Neural cell (in vitro differentiated cells): ENCODE measurements around the gene UBE2I. TPM values are rescaled to one million over a fixed set of nuclear protein-coding genes. Genes with fewer than 3 reads are reported as not detected.

Experiments used
- H2AFZ ChIP-seq: fragments of 200-600, 300-800 bp; sonication (generic), shearing (Covaris generic); 2 replicates; pipeline ENCODE4 v1.6.0; 2014; ENCODE audit warnings: low read depth, mild to moderate bottlenecking, antibody characterized with exemption, low read length, moderate library complexity
- H3F3A ChIP-seq: fragments of 200-600 bp; shearing (Covaris generic); 2 replicates; pipeline ENCODE4 v1.6.1; 2016; ENCODE audit warnings: mild to moderate bottlenecking, moderate library complexity, mixed read lengths, antibody characterized with exemption, low read length; ENCODE audit not compliant: insufficient read depth, poor library complexity, severe bottlenecking
- H3K27ac ChIP-seq: fragments of 200-600, 300-800 bp; sonication (generic), shearing (Covaris generic); 2 replicates; pipeline ENCODE4 v1.5.1; 2014; ENCODE audit warnings: mild to moderate bottlenecking, low read length, moderate library complexity
- H3K27me3 ChIP-seq: fragments of 300-800, 200-600 bp; sonication (generic), shearing (Covaris generic); 2 replicates; pipeline ENCODE4 v1.6.0; 2014; ENCODE audit warnings: mild to moderate bottlenecking, low read depth, low read length, moderate library complexity; ENCODE audit not compliant: insufficient read depth
- H3K36me3 ChIP-seq: fragments of 300-800, 200-600 bp; sonication (generic), shearing (Covaris generic); 2 replicates; pipeline ENCODE4 v1.5.1; 2014; ENCODE audit warnings: mild to moderate bottlenecking, antibody characterized with exemption, low read length, moderate library complexity; ENCODE audit not compliant: insufficient read depth
- H3K4me2 ChIP-seq: fragments of 300-800, 200-600 bp; sonication (generic), shearing (Covaris generic); 2 replicates; pipeline ENCODE4 v1.6.0; 2014; ENCODE audit warnings: mild to moderate bottlenecking, low read length
- H3K4me3 ChIP-seq: fragments of 300-800, 200-600 bp; sonication (generic), shearing (Covaris generic); 2 replicates; pipeline ENCODE4 v1.5.1; 2014; ENCODE audit warnings: mild to moderate bottlenecking, low read length, moderate library complexity
- H3K79me2 ChIP-seq: fragments of 200-600 bp; shearing (Covaris generic); replicated peaks from 2 replicates; pipeline ENCODE4 v1.6.0; 2014; ENCODE audit warnings: mild to moderate bottlenecking, low read length, moderate library complexity; ENCODE audit not compliant: insufficient read depth
- H3K9ac ChIP-seq: fragments of 300-800, 200-600 bp; sonication (generic), shearing (Covaris generic); 2 replicates; pipeline ENCODE4 v1.6.1; 2016; ENCODE audit warnings: mild to moderate bottlenecking, low read length, mixed read lengths
- H3K9me2 ChIP-seq: fragments of 200-600 bp; shearing (Covaris generic); 2 replicates; pipeline ENCODE4 v1.6.1; 2016; ENCODE audit warnings: mild to moderate bottlenecking, low read length, mixed read lengths; ENCODE audit not compliant: insufficient read depth
- H3K9me3 ChIP-seq: fragments of 200-600, 300-800 bp; sonication (generic), shearing (Covaris generic); 2 replicates; pipeline ENCODE4 v1.6.1; 2016; ENCODE audit warnings: mild to moderate bottlenecking, mixed run types, low read length, moderate library complexity, mixed read lengths
- H4K20me1 ChIP-seq: fragments of 200-600 bp; shearing (Covaris generic); 2 replicates; pipeline ENCODE4 v1.6.1; 2016; ENCODE audit warnings: mild to moderate bottlenecking, mixed run types; ENCODE audit not compliant: insufficient read depth
- polyA plus RNA-seq: library from polyadenylated mRNA; depleted of rRNA; stranded (reverse); fragments of >200 nt; gene quantifications from 2 replicates; pipeline ENCODE4 v1.2.3, GENCODE V29; 2014
- TF ChIP-seq, protein P1 (sequence below): fragments of 450-650 bp; IDR thresholded peaks from 2 replicates; pipeline ENCODE4 v1.5.1; 2014; ENCODE audit warnings: antibody characterized with exemption, mild to moderate bottlenecking, moderate library complexity; ENCODE audit not compliant: poor library complexity, severe bottlenecking
- TF ChIP-seq, protein P2 (sequence below): IDR thresholded peaks from 2 replicates; pipeline ENCODE4 v1.6.1; 2012; ENCODE audit warnings: borderline replicate concordance

UBE2I gene
- polyA plus RNA-seq, 1 donor from 2014 or later = 111 TPM

DNA sequence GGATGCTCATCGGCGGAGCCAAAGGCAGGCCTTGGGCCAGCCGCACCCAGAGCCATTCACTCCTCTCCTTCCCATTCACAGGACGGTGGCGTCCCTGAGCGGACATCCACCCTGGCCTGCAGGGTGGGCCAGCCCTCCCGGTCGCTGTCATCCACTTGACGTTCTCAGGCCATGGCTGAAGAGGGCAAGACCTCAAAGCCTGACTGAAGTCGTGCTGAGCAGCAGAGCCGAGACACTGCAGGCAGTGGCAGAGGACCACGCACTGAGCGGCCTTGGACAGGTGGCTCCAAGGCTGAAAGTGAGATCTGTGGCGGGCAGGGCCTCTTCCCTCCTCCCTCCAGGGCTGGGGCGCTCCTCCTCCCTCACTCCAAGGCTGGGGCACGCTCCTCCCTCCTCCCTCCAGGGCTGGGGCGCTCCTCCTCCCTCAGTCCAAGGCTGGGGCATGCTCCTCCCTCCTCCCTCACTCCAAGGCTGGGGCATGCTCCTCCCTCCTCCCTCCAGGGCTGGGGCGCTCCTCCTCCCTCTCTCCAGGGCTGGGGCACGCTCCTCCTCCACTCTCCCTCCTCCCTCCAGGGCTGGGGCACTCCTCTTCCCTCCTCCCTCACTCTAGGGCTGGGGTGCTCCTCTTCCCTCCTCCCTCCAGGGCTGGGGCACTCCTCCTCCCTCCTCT, 66.4 kb downstream of the UBE2I start:
- Histone ChIP-seq H4K20me1 (no peaks in the 10 kb centered on the region), H3K9me2 (no peaks in the 10 kb centered on the region), H3F3A (no peaks in the 10 kb centered on the region), H3K36me3 (no peaks in the 10 kb centered on the region), H3K4me2 (no peak overlapping the region), H3K4me3 (no peak overlapping the region), H3K79me2 (no peaks in the 10 kb centered on the region), H3K9ac (no peak overlapping the region), H3K27me3 (no peaks in the 10 kb centered on the region), H3K27ac (no peak overlapping the region), H2AFZ (no peak overlapping the region), H3K9me3 (no peaks in the 10 kb centered on the region)
- TF ChIP-seq, protein P1, sequence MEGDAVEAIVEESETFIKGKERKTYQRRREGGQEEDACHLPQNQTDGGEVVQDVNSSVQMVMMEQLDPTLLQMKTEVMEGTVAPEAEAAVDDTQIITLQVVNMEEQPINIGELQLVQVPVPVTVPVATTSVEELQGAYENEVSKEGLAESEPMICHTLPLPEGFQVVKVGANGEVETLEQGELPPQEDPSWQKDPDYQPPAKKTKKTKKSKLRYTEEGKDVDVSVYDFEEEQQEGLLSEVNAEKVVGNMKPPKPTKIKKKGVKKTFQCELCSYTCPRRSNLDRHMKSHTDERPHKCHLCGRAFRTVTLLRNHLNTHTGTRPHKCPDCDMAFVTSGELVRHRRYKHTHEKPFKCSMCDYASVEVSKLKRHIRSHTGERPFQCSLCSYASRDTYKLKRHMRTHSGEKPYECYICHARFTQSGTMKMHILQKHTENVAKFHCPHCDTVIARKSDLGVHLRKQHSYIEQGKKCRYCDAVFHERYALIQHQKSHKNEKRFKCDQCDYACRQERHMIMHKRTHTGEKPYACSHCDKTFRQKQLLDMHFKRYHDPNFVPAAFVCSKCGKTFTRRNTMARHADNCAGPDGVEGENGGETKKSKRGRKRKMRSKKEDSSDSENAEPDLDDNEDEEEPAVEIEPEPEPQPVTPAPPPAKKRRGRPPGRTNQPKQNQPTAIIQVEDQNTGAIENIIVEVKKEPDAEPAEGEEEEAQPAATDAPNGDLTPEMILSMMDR = no peak
- TF ChIP-seq, protein P2, sequence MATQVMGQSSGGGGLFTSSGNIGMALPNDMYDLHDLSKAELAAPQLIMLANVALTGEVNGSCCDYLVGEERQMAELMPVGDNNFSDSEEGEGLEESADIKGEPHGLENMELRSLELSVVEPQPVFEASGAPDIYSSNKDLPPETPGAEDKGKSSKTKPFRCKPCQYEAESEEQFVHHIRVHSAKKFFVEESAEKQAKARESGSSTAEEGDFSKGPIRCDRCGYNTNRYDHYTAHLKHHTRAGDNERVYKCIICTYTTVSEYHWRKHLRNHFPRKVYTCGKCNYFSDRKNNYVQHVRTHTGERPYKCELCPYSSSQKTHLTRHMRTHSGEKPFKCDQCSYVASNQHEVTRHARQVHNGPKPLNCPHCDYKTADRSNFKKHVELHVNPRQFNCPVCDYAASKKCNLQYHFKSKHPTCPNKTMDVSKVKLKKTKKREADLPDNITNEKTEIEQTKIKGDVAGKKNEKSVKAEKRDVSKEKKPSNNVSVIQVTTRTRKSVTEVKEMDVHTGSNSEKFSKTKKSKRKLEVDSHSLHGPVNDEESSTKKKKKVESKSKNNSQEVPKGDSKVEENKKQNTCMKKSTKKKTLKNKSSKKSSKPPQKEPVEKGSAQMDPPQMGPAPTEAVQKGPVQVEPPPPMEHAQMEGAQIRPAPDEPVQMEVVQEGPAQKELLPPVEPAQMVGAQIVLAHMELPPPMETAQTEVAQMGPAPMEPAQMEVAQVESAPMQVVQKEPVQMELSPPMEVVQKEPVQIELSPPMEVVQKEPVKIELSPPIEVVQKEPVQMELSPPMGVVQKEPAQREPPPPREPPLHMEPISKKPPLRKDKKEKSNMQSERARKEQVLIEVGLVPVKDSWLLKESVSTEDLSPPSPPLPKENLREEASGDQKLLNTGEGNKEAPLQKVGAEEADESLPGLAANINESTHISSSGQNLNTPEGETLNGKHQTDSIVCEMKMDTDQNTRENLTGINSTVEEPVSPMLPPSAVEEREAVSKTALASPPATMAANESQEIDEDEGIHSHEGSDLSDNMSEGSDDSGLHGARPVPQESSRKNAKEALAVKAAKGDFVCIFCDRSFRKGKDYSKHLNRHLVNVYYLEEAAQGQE = no peak

Other genes with a start within 250 kb of the UBE2I start
- not detected in 2 replicates for gene SSTR5, start 236.9 kb upstream of the UBE2I start, polyA plus RNA-seq
- 0.79 TPM in 1 of 2 replicates, not detected in the other for gene C1QTNF8, start 213.4 kb upstream of the UBE2I start, polyA plus RNA-seq
- 27.7 and 35.7 TPM in 2 replicates for gene CACNA1H, start 156.5 kb upstream of the UBE2I start, polyA plus RNA-seq
- gene TPSG1, start 84.4 kb upstream of the UBE2I start, polyA plus RNA-seq = not detected in 2 replicates
- not detected in 2 replicates for gene TPSB2, start 79.5 kb upstream of the UBE2I start, polyA plus RNA-seq
- gene TPSAB1, start 68.9 kb upstream of the UBE2I start, polyA plus RNA-seq = not detected in 2 replicates
- gene TPSD1, start 53.6 kb upstream of the UBE2I start, polyA plus RNA-seq = not detected in 2 replicates
- gene BAIAP3, start 24.0 kb downstream of the UBE2I start, polyA plus RNA-seq = 65.2 and 93.7 TPM in 2 replicates
- 102 and 106 TPM in 2 replicates for gene TSR3, start 42.2 kb downstream of the UBE2I start, polyA plus RNA-seq
- gene GNPTG, start 42.3 kb downstream of the UBE2I start, polyA plus RNA-seq = 74.2 and 90.5 TPM in 2 replicates
- 11.9 and 13.0 TPM in 2 replicates for gene UNKL, start 105.1 kb downstream of the UBE2I start, polyA plus RNA-seq
- 37.3 and 41.0 TPM in 2 replicates for gene UQCC4, start 111.1 kb downstream of the UBE2I start, polyA plus RNA-seq
- gene PERCC1, start 121.4 kb downstream of the UBE2I start, polyA plus RNA-seq = not detected in 2 replicates
- 3.1 and 3.3 TPM in 2 replicates for gene CCDC154, start 134.9 kb downstream of the UBE2I start, polyA plus RNA-seq
- 40.9 and 53.2 TPM in 2 replicates for gene CLCN7, start 165.4 kb downstream of the UBE2I start, polyA plus RNA-seq
- not detected in 2 replicates for gene PTX4, start 179.3 kb downstream of the UBE2I start, polyA plus RNA-seq
- 50.4 and 55.5 TPM in 2 replicates for gene TELO2, start 183.7 kb downstream of the UBE2I start, polyA plus RNA-seq
- not detected in 2 replicates for gene TMEM204, start 224.0 kb downstream of the UBE2I start, polyA plus RNA-seq